ENCODE results near the gene PPP2R5D. TPM values are rescaled to one million over a fixed set of nuclear protein-coding genes. Genes with fewer than 3 reads are reported as not detected.

PPP2R5D gene
- total RNA-seq, 3 donors from 2014 or later (not counting 1 experiment from before 2014, with no cell fraction given): 30.5 to 49.1 (median 40.1) TPM

GRCh38 chr6:43016943-43017334, 32.6 kb downstream of the PPP2R5D start:
- peaks cover 20% of the 10 kb centered on the region for H3K36me3 ChIP-seq (ENCODE audit: control insufficient read depth, insufficient read depth, low read length)
- WGBS (ENCODE audit: insufficient coverage): 96% methylated on average over 12 of the region's 12 CpGs
- ATAC-seq (no peak), DNase-seq (no peak)
- intact Hi-C loops (cut with micrococcal nuclease): no loop called here
- no peaks in the 10 kb centered on the region for H3K27me3 ChIP-seq (ENCODE audit: control insufficient read depth, insufficient read depth, low read length)
- no peaks in the 10 kb centered on the region for H3K9me3 ChIP-seq (ENCODE audit: control insufficient read depth, insufficient read depth, low read length)
- H3K4me3 Mint-ChIP-seq: no peak overlapping the region
- no peak overlapping the region for H3K27ac Mint-ChIP-seq
- H3K9me3 Mint-ChIP-seq: no peaks in the 10 kb centered on the region
- peaks cover 7% of the 10 kb centered on the region for H3K36me3 Mint-ChIP-seq
- peaks cover 38 to 61% of the 10 kb centered on the region in 2 donors for H3K4me1 Mint-ChIP-seq
- H3K4me3 ChIP-seq (ENCODE audit: low read length): no peak overlapping the region
- H3K27ac ChIP-seq (ENCODE audit: low read length): no peak overlapping the region
- H3K27me3 Mint-ChIP-seq (ENCODE audit: low read depth in 2 of 2): no peaks in the 10 kb centered on the region
- no peak for TF ChIP-seq CTCF (IDR thresholded peaks at IDR 0.05)
- peaks cover 49% of the 10 kb centered on the region for H3K4me1 ChIP-seq (ENCODE audit: control insufficient read depth, insufficient read depth, low read length)

GRCh38 chr6:43019152-43019551, 34.8 kb downstream of the PPP2R5D start:
- no peaks in the 10 kb centered on the region for H3K9me3 Mint-ChIP-seq
- ATAC-seq (no peak), DNase-seq (no peak)
- no peaks in the 10 kb centered on the region for H3K9me3 ChIP-seq (ENCODE audit: control insufficient read depth, insufficient read depth, low read length)
- peaks cover 18% of the 10 kb centered on the region for H3K36me3 ChIP-seq (ENCODE audit: control insufficient read depth, insufficient read depth, low read length)
- no peaks in the 10 kb centered on the region for H3K27me3 ChIP-seq (ENCODE audit: control insufficient read depth, insufficient read depth, low read length)
- no peaks in the 10 kb centered on the region for H3K27me3 Mint-ChIP-seq (ENCODE audit: low read depth in 2 of 2)
- peak overlapping the region; percentile 62 for H3K4me3 Mint-ChIP-seq
- H3K4me3 ChIP-seq (ENCODE audit: low read length): no peak overlapping the region
- H3K36me3 Mint-ChIP-seq: peaks cover 7% of the 10 kb centered on the region
- H3K4me1 ChIP-seq (ENCODE audit: control insufficient read depth, insufficient read depth, low read length): peaks cover 48% of the 10 kb centered on the region
- H3K27ac ChIP-seq (ENCODE audit: low read length): no peak overlapping the region
- H3K4me1 Mint-ChIP-seq: peaks cover 31 to 48% of the 10 kb centered on the region in 2 donors
- no peak overlapping the region for H3K27ac Mint-ChIP-seq
- 86% methylated on average over 2 of the region's 2 CpGs for WGBS (ENCODE audit: insufficient coverage)
- intact Hi-C loops (cut with micrococcal nuclease): no loop called here
- TF ChIP-seq CTCF (IDR thresholded peaks at IDR 0.05): no peak

GRCh38 chr6:43020052-43020705, 35.8 kb downstream of the PPP2R5D start:
- ATAC-seq (no peak), DNase-seq (no peak)
- Mint-ChIP-seq H3K4me1 (peaks cover 28 to 48% of the 10 kb centered on the region in 2 donors), H3K27me3 (ENCODE audit: low read depth in 2 of 2) (no peaks in the 10 kb centered on the region), H3K9me3 (no peaks in the 10 kb centered on the region), H3K36me3 (peaks cover 7% of the 10 kb centered on the region), H3K27ac (peak overlapping the region in 1 of 2 donors; percentile 78), H3K4me3 (peak overlapping the region; percentile 64)
- Histone ChIP-seq H3K4me1 (ENCODE audit: control insufficient read depth, insufficient read depth, low read length) (peaks cover 38% of the 10 kb centered on the region), H3K4me3 (ENCODE audit: low read length) (no peak overlapping the region), H3K27me3 (ENCODE audit: control insufficient read depth, insufficient read depth, low read length) (no peaks in the 10 kb centered on the region), H3K27ac (ENCODE audit: low read length) (no peak overlapping the region), H3K36me3 (ENCODE audit: control insufficient read depth, insufficient read depth, low read length) (peaks cover 26% of the 10 kb centered on the region), H3K9me3 (ENCODE audit: control insufficient read depth, insufficient read depth, low read length) (no peaks in the 10 kb centered on the region)
- TF ChIP-seq CTCF (IDR thresholded peaks at IDR 0.05): no peak
- WGBS (ENCODE audit: insufficient coverage): 100% methylated on average over 2 of the region's 3 CpGs
- intact Hi-C loops (cut with micrococcal nuclease): no loop called here

GRCh38 chr6:43020847-43021246, 36.5 kb downstream of the PPP2R5D start:
- H3K4me3 Mint-ChIP-seq: peak overlapping the region; percentile 94
- intact Hi-C loops (cut with micrococcal nuclease): loop anchor here (1.0 kb wide), 1 partner anchor 37 kb away; the partner anchor contains the start of gene PPP2R5D
- Histone ChIP-seq H3K36me3 (ENCODE audit: control insufficient read depth, insufficient read depth, low read length) (peaks cover 30% of the 10 kb centered on the region), H3K27me3 (ENCODE audit: control insufficient read depth, insufficient read depth, low read length) (no peaks in the 10 kb centered on the region), H3K27ac (ENCODE audit: low read length) (peak overlapping the region; percentile 63), H3K4me3 (ENCODE audit: low read length) (peak overlapping the region; percentile 89), H3K9me3 (ENCODE audit: control insufficient read depth, insufficient read depth, low read length) (no peaks in the 10 kb centered on the region), H3K4me1 (ENCODE audit: control insufficient read depth, insufficient read depth, low read length) (peaks cover 34% of the 10 kb centered on the region)
- no peak for TF ChIP-seq CTCF (IDR thresholded peaks at IDR 0.05)
- H3K4me1 Mint-ChIP-seq: peaks cover 28 to 47% of the 10 kb centered on the region in 2 donors
- peaks cover 7% of the 10 kb centered on the region for H3K36me3 Mint-ChIP-seq
- H3K9me3 Mint-ChIP-seq: no peaks in the 10 kb centered on the region
- peak overlapping the region; percentile 78 to 80 for H3K27ac Mint-ChIP-seq
- DNase-seq (no peak), ATAC-seq (no peak)
- 96% methylated on average over 3 of the region's 5 CpGs for WGBS (ENCODE audit: insufficient coverage)
- no peaks in the 10 kb centered on the region for H3K27me3 Mint-ChIP-seq (ENCODE audit: low read depth in 2 of 2)
